Putamen (tissue), 1 donor: ENCODE results near the gene PGAP2.
"Not testable (repeated sequence)": the region's sequence is repeated elsewhere in the genome, so short reads cannot be mapped to it uniquely, and the experiment has no call there.

ENCODE experiments used
- DNase-seq: peaks from one replicate; pipeline ENCODE4 v3.0.0-alpha.2; 2016; ENCODE audit warnings: low spot score

The PGAP2 gene

GRCh38 chr11:3807909-3808860 is at the start of gene PGAP2:
Gene PGAP2 (plus strand): TSS chr11:3808560. CDS start chr11:3811260, 2,700 bp downstream.
- DNase-seq, result no peak

GRCh38 chr11:3764266-3764665 is 44.1 kb upstream of the PGAP2 start:
- no peak for DNase-seq

- not testable (repeated sequence) for DNase-seq
Observed at GRCh38 chr11:3766836-3767235, 41.5 kb upstream of the PGAP2 start.

- DNase-seq, result no peak
Observed at GRCh38 chr11:3767536-3767935, 40.8 kb upstream of the PGAP2 start.

- no peak for DNase-seq
Observed at GRCh38 chr11:3773180-3773579, 35.2 kb upstream of the PGAP2 start.

- no peak for DNase-seq
Observed at GRCh38 chr11:3775736-3776406, 32.5 kb upstream of the PGAP2 start.

- DNase-seq, result no peak
Observed at GRCh38 chr11:3781423-3781822, 26.9 kb upstream of the PGAP2 start.

- DNase-seq, result no peak
Observed at GRCh38 chr11:3782963-3783362, 25.4 kb upstream of the PGAP2 start.

- no peak for DNase-seq
Observed at GRCh38 chr11:3783611-3784010, 24.7 kb upstream of the PGAP2 start.

GRCh38 chr11:3786781-3787428 is 21.5 kb upstream of the PGAP2 start:
- DNase-seq, result no peak

GRCh38 chr11:3794387-3794786 is 14.0 kb upstream of the PGAP2 start:
- not testable (repeated sequence) for DNase-seq

- no peak for DNase-seq
Observed at GRCh38 chr11:3795131-3796001, 13.0 kb upstream of the PGAP2 start.

- no peak for DNase-seq
Observed at GRCh38 chr11:3796002-3796311, 12.4 kb upstream of the PGAP2 start.

- no peak for DNase-seq
Observed at GRCh38 chr11:3796346-3796745, 12.0 kb upstream of the PGAP2 start.

GRCh38 chr11:3796801-3797328 is 11.5 kb upstream of the PGAP2 start:
- no peak for DNase-seq

- peak; percentile 100 for DNase-seq
Observed at GRCh38 chr11:3797329-3798090, 10.8 kb upstream of the PGAP2 start, which contains the start of gene NUP98. Gene NUP98 (minus strand): TSS chr11:3797554. CDS start chr11:3782117, 15,437 bp downstream.

GRCh38 chr11:3799143-3799542 is 9.2 kb upstream of the PGAP2 start:
- no peak for DNase-seq

- no peak for DNase-seq
Observed at GRCh38 chr11:3799873-3800272, 8.5 kb upstream of the PGAP2 start.

- no peak for DNase-seq
Observed at GRCh38 chr11:3802011-3802790, 6.2 kb upstream of the PGAP2 start.
